Stimulated activated naive CD8-positive, alpha-beta T cell treated with anti-CD3 and anti-CD28 coated beads, Interleukin-15, Interleukin-2, amounts not matched to agents 100 U/mL and 50 U/mL, for 24 hours (primary cell): ENCODE data around the gene MTHFS.

ENCODE experiments used
- ATAC-seq: fragments of 150-1000 bp; cut with Tn5 transposase; one replicate; pipeline ENCODE4 v1.10.0; 2021
- DNase-seq: peaks from one replicate; pipeline ENCODE4 v3.0.0; 2021

The MTHFS gene

GRCh38 chr15:79816571-79816970 lies 80.2 kb downstream of the MTHFS start:
- ATAC-seq = no peak

DNA sequence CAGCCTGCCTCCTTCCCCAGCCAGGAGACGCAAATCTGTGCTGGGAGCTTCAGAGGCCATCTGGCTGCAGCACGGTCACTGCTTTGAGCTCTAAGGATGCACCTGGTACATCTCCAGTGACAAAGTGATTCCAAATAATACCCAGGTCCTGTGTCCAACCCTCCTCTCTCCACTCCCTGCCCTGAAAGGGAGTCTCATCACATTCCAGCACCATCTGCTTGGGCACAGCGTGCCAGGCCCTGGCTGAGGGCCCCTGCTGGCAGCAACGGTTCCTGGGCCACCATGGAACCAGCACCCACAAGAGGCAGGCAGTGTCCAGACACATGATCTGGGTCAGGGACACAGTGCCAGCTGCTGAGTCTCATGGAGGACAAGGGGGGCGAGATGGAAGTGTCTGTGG lies 81.3 kb downstream of the MTHFS start:
- DNase-seq (no peak), ATAC-seq (no peak)

More at GRCh38 chr15:79816571-79816970, 80.2 kb downstream of the MTHFS start:
- DNase-seq = no peak

DNA sequence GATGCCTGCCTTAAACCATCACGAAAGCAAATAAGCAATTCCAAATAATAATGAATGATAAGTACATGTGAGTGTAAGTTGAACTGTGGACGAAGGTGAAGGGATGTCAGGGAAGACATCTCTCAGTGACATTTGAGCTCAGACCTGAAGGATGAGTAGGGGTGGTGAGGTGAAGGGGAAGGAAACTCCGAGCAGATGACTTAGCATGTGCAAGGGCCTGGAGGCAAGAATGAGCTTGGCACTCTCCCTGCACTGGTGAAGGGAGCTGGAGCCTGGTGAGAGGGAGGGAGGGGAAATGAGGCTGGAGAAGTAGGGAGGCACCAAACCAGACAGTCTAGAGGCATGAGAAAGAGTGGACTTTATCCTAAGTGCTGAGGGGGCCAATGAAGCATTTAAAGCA lies 84.3 kb downstream of the MTHFS start:
- no peak for DNase-seq
- ATAC-seq = no peak

- ATAC-seq (no peak), DNase-seq (no peak)
Measured at GRCh38 chr15:79811406-79812405, 85.1 kb downstream of the MTHFS start.

DNA sequence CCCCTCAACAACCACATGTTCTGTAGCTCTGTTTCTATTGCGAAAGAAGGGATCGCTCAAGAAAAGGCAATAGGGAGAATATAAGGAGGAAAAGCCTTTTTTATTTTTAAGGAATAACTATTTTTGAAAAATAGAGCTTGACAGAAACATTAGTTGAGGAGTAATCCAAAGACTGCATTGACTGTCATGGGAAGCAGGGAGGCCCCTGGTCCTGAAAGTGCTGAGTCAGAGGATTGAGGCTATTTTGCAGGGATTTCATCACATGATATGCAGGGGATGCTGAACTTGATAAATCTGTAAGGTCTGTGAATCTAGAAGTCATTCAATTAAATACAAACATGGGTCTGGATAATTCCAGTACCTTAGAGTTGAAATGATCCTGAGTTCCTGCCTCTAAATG lies 92.0 kb downstream of the MTHFS start:
- ATAC-seq (no peak), DNase-seq (no peak)

DNA sequence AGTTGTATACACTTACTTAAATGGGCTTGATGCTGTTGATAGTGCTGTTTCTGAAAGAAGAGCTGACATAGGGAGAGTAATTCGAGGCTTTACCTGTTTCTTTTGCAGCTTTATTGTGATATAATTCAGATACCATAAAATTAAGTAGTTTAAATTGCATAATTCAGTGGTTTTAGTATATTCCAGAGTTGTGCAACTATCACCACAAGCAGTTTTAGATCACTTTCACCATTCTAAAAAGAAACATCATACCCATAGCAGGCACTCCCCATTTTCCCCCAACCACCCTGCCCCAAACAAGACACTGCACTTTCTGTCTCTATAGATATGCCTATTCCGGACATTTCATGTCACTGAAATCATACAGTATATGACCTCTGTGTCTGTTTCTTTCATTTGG lies 98.5 kb downstream of the MTHFS start:
- DNase-seq = no peak
- ATAC-seq = no peak
